Osteocyte (in vitro differentiated cells): ENCODE measurements around the gene SAMM50. TPM values are rescaled to one million over a fixed set of nuclear protein-coding genes. Genes with fewer than 3 reads are reported as not detected.
A peak's percentile ranks its signal among the peaks of the same experiment; 100 is the strongest.

Source experiments
- DNase-seq: peaks from one replicate; pipeline ENCODE4 v3.0.0; 2021; ENCODE audit warnings: mixed read lengths; ENCODE audit not compliant: unreplicated experiment; ENCODE audit errors: extremely low spot score
- H3K27ac Mint-ChIP-seq: one replicate; pipeline ENCODE4 v1.8.0; 2021; ENCODE audit warnings: mild to moderate bottlenecking, mixed read lengths; ENCODE audit not compliant: unreplicated experiment
- H3K27me3 Mint-ChIP-seq: one replicate; pipeline ENCODE4 v1.8.0; 2021; ENCODE audit warnings: mixed read lengths; ENCODE audit not compliant: unreplicated experiment
- H3K36me3 Mint-ChIP-seq: one replicate; pipeline ENCODE4 v1.8.0; 2021; ENCODE audit warnings: mixed read lengths; ENCODE audit not compliant: unreplicated experiment
- H3K4me1 Mint-ChIP-seq: one replicate; pipeline ENCODE4 v1.8.0; 2021; ENCODE audit warnings: mixed read lengths; ENCODE audit not compliant: unreplicated experiment
- H3K4me3 Mint-ChIP-seq: one replicate; pipeline ENCODE4 v1.8.0; 2021; ENCODE audit warnings: mild to moderate bottlenecking, moderate library complexity, mixed read lengths; ENCODE audit not compliant: unreplicated experiment
- H3K9me3 Mint-ChIP-seq: one replicate; pipeline ENCODE4 v1.8.0; 2021; ENCODE audit warnings: mixed read lengths; ENCODE audit not compliant: unreplicated experiment
- CTCF ChIP-seq: fragments of 200-600 bp; sonication (generic); IDR thresholded peaks from 2 replicates; pipeline ENCODE4 v1.5.0; 2021; ENCODE audit warnings: antibody characterized with exemption, mild to moderate bottlenecking, moderate library complexity
- total RNA-seq: library from RNA; stranded (reverse); gene quantifications from 2 replicates; pipeline ENCODE4 v1.2.1, GENCODE V29; 2021

The SAMM50 gene
- total RNA-seq, 1 donor from 2014 or later = 42.6 TPM

DNA sequence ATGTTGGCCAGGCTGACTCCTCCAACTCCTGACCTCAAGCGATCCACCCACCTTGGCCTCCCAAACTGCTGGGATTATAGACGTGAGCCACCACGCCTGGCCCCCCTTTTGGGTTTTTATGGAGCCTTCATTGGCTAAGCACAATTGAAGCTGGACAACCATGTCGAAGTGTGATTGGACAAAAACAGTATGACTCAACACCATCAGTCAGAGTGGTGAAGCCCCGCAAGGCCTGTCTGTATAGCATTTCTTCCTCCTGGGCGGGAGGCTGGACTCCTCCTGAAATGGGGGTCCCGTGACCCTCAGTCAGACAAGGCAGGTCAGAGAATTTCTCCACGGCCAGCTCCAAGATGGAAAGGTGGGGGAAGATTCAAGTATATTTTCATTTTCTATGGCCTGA, 65.7 kb downstream of the SAMM50 start:
- no peak for DNase-seq
- no peaks in the 10 kb centered on the region for H3K9me3 Mint-ChIP-seq
- H3K27me3 Mint-ChIP-seq = no peaks in the 10 kb centered on the region
- H3K36me3 Mint-ChIP-seq = no peaks in the 10 kb centered on the region
- no peak overlapping the region for H3K4me3 Mint-ChIP-seq
- H3K27ac Mint-ChIP-seq = no peak overlapping the region
- no peak for TF ChIP-seq CTCF
- H3K4me1 Mint-ChIP-seq = peaks cover 7% of the 10 kb centered on the region

DNA sequence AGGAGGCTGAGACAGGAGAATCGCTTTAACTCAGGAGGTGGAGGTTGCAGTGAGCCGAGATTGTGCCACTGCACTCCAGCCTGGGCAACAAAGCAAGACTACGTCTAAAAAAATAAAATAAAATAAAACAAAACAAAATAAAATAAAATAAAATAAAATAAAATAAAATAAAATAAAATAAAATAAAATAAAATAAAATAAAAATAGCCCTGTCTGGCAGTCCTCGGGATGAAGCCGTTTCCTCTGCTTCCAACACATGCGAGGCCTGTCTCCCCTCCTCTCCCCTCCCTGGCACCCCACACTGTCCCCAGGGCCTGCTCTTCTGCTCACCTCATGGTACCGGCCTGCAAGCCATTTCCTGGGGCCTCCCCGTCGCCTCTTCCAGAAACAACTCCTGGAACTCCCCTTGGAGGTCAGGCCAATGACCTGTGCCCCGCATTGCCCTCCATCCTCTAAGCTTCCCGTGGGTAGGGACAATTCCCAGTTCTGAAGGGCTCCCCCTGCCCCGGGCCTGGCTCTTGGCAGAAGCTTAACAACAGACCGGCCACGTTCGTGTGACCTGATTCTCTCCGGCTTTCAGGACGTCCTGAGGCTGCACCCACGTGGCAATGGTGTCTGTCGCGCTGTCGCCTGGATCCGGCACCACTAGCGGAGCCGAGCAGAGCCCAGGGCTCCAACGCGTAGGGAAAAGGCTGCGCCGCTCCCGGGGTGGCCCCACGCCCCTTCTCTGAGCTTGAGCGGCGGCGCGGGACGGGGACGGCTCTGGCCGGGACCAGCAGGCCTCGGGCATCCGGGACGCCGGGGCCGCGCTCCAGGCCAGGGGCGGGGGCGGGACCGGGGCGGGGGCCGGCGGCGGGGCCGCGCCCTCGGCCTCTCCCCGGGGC, 68.4 kb downstream of the SAMM50 start:
- peak overlapping the region; percentile 70 for H3K4me3 Mint-ChIP-seq
- no peaks in the 10 kb centered on the region for H3K27me3 Mint-ChIP-seq
- no peak for TF ChIP-seq CTCF
- H3K9me3 Mint-ChIP-seq = no peaks in the 10 kb centered on the region
- peaks cover 7% of the 10 kb centered on the region for H3K4me1 Mint-ChIP-seq
- no peak overlapping the region for H3K27ac Mint-ChIP-seq
- H3K36me3 Mint-ChIP-seq = no peaks in the 10 kb centered on the region
- no peak for DNase-seq

- TF ChIP-seq CTCF = no peak
- Mint-ChIP-seq H3K27me3 (no peaks in the 10 kb centered on the region), H3K4me1 (peaks cover 7% of the 10 kb centered on the region), H3K27ac (no peak within 1 kb of the TSS), H3K36me3 (no peaks in the 10 kb centered on the region), H3K4me3 (peak within 1 kb of the TSS; percentile 70), H3K9me3 (no peaks in the 10 kb centered on the region)
- no peak for DNase-seq
Observed at GRCh38 chr22:44024288-44024921, 69.2 kb downstream of the SAMM50 start, which contains the start of gene PARVB. PARVB (plus strand) TSS chr22:44024302; CDS start chr22:44024340, 38 bp downstream.

DNA sequence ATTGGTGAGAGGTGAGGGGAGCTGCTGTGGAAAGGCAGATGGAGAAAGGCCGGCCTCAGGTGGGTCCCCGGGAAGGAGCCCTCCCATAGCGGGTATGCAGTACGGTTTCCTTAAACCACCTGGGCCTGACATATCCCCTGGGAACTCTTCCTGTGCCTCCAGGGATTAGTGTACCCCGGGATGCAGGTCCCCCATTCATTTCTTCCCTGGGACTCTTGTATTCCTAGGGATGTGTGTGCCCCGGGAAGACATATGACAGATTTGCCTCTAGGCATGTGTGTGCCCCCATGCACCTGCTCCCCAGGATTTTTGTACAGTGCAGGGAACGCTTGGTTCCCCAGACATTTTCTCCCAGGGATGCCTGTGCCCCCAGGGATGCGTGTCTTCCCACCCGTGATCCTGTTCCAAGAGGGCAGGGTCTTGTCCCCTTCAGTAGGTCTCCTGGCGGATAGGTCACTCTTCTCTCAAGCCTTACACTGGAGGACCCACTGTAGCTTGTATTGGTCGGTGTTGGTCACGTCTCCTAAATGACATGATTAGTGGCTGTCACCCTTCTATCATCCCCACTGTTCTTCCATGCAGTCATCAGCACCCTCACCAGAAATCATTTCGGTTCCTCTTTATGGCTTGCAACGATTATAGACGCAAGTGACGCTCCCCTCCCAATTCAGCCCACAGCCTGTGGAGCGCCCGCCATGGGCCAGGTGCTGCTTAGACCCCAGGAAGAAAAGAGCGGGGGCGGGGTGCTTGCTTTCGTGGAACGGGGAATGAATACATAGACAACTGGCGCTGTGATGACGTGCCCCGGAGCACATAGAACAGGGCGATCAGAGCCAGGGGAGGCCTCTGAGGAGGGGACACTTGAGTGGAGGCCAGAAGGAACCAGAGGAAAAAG, 70.2 kb downstream of the SAMM50 start:
- no peaks in the 10 kb centered on the region for H3K9me3 Mint-ChIP-seq
- H3K4me3 Mint-ChIP-seq = peak overlapping the region; percentile 67
- H3K27me3 Mint-ChIP-seq = no peaks in the 10 kb centered on the region
- DNase-seq = no peak
- no peaks in the 10 kb centered on the region for H3K36me3 Mint-ChIP-seq
- peaks cover 7% of the 10 kb centered on the region for H3K4me1 Mint-ChIP-seq
- TF ChIP-seq CTCF = no peak
- H3K27ac Mint-ChIP-seq = no peak overlapping the region
